Left ventricle myocardium inferior (tissue), 1 donor: ENCODE data around the gene ENTPD8. TPM values are rescaled to one million over a fixed set of nuclear protein-coding genes. Genes with fewer than 3 reads are reported as not detected.

Experiments
- DNase-seq: peaks from one replicate; pipeline ENCODE4 v3.0.0-alpha.2; 2020
- H3K27ac ChIP-seq: fragments of 200-600 bp; replicated peaks from 2 replicates; pipeline ENCODE4 v1.8.0; 2021
- H3K27me3 ChIP-seq: fragments of 200-600 bp; 2 replicates; pipeline ENCODE4 v1.8.0; 2021; ENCODE audit warnings: low read depth
- H3K36me3 ChIP-seq: fragments of 200-600 bp; 2 replicates; pipeline ENCODE4 v1.8.0; 2021
- H3K4me1 ChIP-seq: fragments of 200-600 bp; 2 replicates; pipeline ENCODE4 v1.8.0; 2021
- H3K4me3 ChIP-seq: fragments of 200-600 bp; 2 replicates; pipeline ENCODE4 v1.8.0; 2021; ENCODE audit warnings: mild to moderate bottlenecking, moderate library complexity
- H3K9me3 ChIP-seq: fragments of 200-600 bp; replicated peaks from 2 replicates; pipeline ENCODE4 v1.8.0; 2021
- intact Hi-C: fragments of 100-400 bp; cut with micrococcal nuclease; formaldehyde crosslinking; loops from one replicate; pipeline ENCODE4 v1.11.0; 2022
- total RNA-seq: library from RNA; stranded (reverse); fragmentation: NEBNext Ultra II Directional; extraction: Animal tissue kit (Norgen Biotek cat#: 25700); gene quantifications from one replicate; pipeline ENCODE4 v1.2.1, GENCODE V29; 2021
- TF ChIP-seq, protein P1 (sequence below): fragments of 200-600 bp; IDR thresholded peaks from 2 replicates; pipeline ENCODE4 v1.8.0; 2021; ENCODE audit warnings: antibody characterized with exemption, mild to moderate bottlenecking, borderline replicate concordance
- donor health status: DM: no; HTN: yes; CAD: no; lungs with severe emphysema.

ENTPD8 gene
- total RNA-seq, 1 donor from 2014 or later = not detected

DNA sequence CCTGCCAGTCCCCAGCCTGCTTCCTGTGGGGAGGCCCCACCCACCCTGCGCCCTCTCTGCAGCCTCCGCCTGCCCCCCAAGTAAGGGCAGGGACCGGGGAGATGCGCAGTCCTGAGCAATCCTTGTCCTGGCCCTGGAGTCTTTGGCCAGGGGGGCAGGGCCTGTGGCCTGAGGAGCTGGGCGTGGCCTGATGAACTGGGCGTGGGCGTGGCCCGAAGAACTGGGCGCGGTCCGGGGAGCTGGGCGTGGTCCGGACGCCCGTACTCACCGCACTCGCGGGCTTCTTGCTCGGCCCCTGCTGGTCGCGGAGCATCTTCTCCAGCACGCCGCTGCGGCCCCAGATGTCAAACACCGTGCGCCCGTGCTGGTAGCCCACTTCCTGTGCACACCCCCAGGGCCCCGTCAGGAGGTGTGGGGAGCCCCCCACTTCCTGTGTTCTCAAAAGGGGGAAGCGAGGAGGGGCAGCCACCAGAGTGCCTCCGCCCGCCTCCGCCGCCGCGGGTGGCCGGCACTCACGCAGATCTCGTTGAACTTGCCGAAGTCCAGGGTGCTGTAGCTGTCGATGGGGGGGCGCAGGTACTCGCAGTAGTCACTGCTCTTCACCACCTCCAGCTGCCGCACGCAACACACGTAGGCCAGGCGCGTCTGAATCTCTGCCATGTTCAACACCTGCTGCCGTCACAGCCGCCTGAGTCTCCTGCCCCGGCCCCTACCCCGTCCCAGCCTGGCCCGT is 20.7 kb upstream of the ENTPD8 start:
- H3K4me3 ChIP-seq = no peak overlapping the region
- peaks cover 24% of the 10 kb centered on the region for H3K4me1 ChIP-seq
- intact Hi-C loops = no loop called here
- TF ChIP-seq, protein P1, sequence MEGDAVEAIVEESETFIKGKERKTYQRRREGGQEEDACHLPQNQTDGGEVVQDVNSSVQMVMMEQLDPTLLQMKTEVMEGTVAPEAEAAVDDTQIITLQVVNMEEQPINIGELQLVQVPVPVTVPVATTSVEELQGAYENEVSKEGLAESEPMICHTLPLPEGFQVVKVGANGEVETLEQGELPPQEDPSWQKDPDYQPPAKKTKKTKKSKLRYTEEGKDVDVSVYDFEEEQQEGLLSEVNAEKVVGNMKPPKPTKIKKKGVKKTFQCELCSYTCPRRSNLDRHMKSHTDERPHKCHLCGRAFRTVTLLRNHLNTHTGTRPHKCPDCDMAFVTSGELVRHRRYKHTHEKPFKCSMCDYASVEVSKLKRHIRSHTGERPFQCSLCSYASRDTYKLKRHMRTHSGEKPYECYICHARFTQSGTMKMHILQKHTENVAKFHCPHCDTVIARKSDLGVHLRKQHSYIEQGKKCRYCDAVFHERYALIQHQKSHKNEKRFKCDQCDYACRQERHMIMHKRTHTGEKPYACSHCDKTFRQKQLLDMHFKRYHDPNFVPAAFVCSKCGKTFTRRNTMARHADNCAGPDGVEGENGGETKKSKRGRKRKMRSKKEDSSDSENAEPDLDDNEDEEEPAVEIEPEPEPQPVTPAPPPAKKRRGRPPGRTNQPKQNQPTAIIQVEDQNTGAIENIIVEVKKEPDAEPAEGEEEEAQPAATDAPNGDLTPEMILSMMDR = no peak
- H3K27me3 ChIP-seq = no peaks in the 10 kb centered on the region
- no peaks in the 10 kb centered on the region for H3K9me3 ChIP-seq
- H3K27ac ChIP-seq = no peak overlapping the region
- DNase-seq = no peak
- peaks cover 7% of the 10 kb centered on the region for H3K36me3 ChIP-seq

DNA sequence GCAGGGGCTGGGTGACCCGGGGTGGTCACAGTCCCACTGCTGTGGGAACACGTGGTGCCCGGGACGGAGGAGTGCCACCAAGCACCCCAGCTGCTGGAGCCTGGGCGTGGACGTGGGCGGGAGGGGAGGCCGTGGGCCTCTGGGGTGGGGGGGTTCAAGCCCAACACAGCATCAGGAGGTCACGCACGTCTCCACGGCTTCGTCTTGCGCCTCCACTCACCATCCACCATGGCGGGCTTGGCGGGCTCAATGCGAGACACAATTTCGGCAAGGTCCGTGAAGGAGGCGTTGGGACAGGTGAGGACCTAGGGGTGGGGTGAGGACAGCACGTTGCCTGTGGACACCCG is 20.1 kb upstream of the ENTPD8 start:
- H3K27me3 ChIP-seq = no peaks in the 10 kb centered on the region
- no peak for DNase-seq
- intact Hi-C loops = no loop called here

DNA sequence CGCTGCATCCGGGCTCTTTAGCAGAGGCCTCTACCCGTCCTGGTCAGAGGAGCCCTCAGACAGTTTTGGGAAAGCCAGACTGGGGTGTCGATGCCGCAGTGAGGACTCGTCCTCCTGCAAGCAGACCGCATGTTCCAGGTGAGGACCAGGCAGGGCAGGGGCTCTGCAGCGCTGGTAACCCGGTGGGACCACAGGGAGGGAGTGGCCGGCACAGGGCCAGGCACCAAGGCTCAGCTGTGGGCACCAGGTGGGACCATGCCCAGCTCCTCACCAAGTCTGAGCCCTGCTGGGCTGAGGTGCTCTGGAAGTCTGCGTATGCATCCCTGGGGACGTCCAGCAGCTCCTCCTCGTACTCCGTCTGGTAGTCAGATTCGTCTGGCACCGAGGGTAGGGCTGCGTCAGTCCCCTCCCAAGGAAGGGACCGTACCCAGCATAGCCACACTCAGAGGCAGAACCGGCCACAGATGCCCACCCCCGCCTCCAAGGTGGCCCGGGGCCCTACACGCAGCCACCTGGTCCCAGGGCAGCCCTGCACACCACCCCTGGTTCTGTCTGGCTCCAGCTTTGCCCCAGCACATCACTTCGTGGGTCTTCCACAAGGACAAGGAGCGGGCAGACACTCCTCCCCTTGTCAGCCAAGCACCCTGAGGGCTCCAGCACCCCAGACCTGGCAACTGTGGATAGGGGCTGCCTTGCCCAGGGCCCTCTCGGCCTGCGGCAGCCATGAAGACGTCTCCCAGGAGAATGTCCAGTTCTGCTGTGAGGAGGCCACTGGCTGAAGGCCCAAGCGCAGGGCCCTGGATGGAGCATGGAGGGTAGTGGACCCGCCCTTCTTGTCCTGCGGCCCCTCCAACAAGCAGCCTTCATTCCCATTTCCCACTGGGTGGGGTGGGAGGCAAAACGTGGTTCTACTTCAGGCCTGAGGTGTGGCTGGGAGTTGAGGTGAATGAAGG is 19.5 kb upstream of the ENTPD8 start:
- TF ChIP-seq, protein P1 = no peak
- no peak overlapping the region for H3K4me3 ChIP-seq
- H3K9me3 ChIP-seq = no peaks in the 10 kb centered on the region
- no peak overlapping the region for H3K27ac ChIP-seq
- peaks cover 24% of the 10 kb centered on the region for H3K4me1 ChIP-seq
- no peak for DNase-seq
- no peaks in the 10 kb centered on the region for H3K27me3 ChIP-seq
- H3K36me3 ChIP-seq = peaks cover 7% of the 10 kb centered on the region
- intact Hi-C loops = no loop called here

More for the DNA sequence above, 20.1 kb upstream of the ENTPD8 start:
- TF ChIP-seq, protein P1 = no peak
- H3K36me3 ChIP-seq = peaks cover 7% of the 10 kb centered on the region
- H3K4me1 ChIP-seq = peaks cover 24% of the 10 kb centered on the region
- H3K9me3 ChIP-seq = no peaks in the 10 kb centered on the region
- H3K27ac ChIP-seq = no peak overlapping the region
- no peak overlapping the region for H3K4me3 ChIP-seq

DNA sequence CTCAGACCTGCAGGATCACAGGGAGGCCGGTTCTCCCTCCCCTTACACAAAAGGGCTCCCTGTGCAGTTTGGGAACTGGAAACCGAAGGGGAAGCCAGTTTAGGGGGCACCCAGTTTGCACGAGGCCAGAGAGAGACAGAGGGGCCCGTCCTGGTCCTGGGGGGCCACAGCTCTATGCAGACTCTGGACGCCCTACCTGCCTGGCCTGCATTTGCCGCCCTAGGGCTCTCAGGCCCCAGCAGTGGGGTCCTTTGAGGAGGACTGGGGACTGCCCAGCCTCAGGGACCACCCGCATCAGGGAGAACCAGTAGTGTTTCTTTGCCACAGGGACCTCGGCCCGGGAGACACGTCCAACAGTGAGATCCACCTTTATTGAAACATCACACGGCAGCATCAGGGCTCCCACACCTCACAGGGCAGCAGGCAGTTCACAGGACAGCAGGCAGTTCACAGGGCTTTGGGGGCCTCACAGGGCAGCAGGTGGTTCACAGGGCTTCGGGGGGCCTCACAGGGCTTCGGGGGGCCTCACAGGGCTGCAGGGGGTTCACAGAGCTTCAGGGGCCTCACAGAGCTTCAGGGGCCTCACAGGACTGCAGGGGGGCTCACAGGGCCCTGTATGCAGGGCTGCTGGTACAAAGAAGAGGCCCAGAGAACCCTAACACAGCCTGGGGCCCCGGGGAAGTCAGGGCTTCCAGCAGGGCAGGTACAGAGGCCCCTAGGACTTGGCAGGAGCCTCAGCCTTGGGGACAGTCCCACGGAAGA is 18.6 kb upstream of the ENTPD8 start:
- TF ChIP-seq, protein P1 = no peak
- Histone ChIP-seq H3K9me3 (no peaks in the 10 kb centered on the region), H3K4me3 (peak overlapping the region; percentile 81), H3K36me3 (peaks cover 7% of the 10 kb centered on the region), H3K27ac (peak overlapping the region; percentile 82), H3K27me3 (no peaks in the 10 kb centered on the region), H3K4me1 (peaks cover 32% of the 10 kb centered on the region)
- intact Hi-C loops = no loop called here
- no peak for DNase-seq

DNA sequence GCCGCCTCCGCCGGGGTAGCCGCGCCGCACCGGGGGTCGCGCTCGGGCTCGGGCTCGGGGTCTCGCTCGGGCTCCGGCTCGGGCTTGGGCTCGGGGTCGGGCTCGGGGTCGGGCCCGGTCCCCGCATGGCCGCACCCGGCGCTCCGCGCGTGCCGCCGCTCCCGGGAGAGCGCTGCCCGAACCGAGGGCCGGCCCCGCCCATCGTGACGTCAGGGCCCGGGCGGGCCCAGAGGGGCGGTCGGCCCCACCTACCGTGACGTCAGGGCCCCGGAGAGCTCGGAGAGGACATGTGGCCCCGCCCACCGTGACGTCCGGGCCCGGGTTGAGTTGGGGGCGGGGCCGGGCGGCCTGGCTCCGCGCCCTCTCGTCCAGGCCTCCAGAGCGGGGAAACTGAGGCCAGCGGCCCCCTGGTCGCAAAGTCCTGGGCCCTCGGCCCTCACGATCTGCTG is 18.0 kb upstream of the ENTPD8 start, which contains the start of gene NSMF:
Gene NSMF (minus strand): TSS at position 183 of the 449 bp plus-strand sequence. CDS start 232 bp downstream, outside the sequence.
- TF ChIP-seq, protein P1 = no peak
- Histone ChIP-seq H3K36me3 (peaks cover 7% of the 10 kb centered on the region), H3K27ac (peak within 1 kb of the TSS; percentile 82), H3K4me3 (peak within 1 kb of the TSS; percentile 81), H3K27me3 (no peaks in the 10 kb centered on the region), H3K9me3 (no peaks in the 10 kb centered on the region), H3K4me1 (peaks cover 38% of the 10 kb centered on the region)
- intact Hi-C loops = no loop called here
- DNase-seq = peak; percentile 94
